ENCODE data around the gene REG3G.
"Not testable (repeated sequence)": the region's sequence is repeated elsewhere in the genome, so short reads cannot be mapped to it uniquely, and the experiment has no call there.

The REG3G gene

GRCh38 chr2:79039944-79040343 is 14.4 kb downstream of the REG3G start:
- ATAC-seq, result no peak
- TF ChIP-seq TSHZ2 (CRISPR knock-in tag; IDR thresholded peaks at IDR 0.05) (no peak), ZNF565 (CRISPR knock-in tag; conservative IDR thresholded peaks at IDR 0.05; ENCODE audit: low read depth) (no peak)

GRCh38 chr2:79041032-79041448 is 15.5 kb downstream of the REG3G start:
- no peak for ATAC-seq
- TF ChIP-seq, protein P1, sequence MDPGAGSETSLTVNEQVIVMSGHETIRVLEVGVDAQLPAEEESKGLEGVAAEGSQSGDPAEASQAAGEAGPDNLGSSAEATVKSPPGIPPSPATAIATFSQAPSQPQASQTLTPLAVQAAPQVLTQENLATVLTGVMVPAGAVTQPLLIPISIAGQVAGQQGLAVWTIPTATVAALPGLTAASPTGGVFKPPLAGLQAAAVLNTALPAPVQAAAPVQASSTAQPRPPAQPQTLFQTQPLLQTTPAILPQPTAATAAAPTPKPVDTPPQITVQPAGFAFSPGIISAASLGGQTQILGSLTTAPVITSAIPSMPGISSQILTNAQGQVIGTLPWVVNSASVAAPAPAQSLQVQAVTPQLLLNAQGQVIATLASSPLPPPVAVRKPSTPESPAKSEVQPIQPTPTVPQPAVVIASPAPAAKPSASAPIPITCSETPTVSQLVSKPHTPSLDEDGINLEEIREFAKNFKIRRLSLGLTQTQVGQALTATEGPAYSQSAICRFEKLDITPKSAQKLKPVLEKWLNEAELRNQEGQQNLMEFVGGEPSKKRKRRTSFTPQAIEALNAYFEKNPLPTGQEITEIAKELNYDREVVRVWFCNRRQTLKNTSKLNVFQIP (CRISPR knock-in tag; IDR thresholded peaks at IDR 0.05; ENCODE audit: borderline replicate concordance, low read depth), result no peak
- TF ChIP-seq ZFP30 (CRISPR knock-in tag; IDR thresholded peaks at IDR 0.05) (no peak), TOX (CRISPR knock-in tag; IDR thresholded peaks at IDR 0.05; ENCODE audit: borderline replicate concordance) (no peak), ZC3H10 (CRISPR knock-in tag; IDR thresholded peaks at IDR 0.05) (no peak), TCF4 (CRISPR knock-in tag; IDR thresholded peaks at IDR 0.05; ENCODE audit: borderline replicate concordance) (no peak), PPARA (CRISPR knock-in tag; IDR thresholded peaks at IDR 0.05; ENCODE audit: borderline replicate concordance) (no peak), ISL1 (CRISPR knock-in tag; IDR thresholded peaks at IDR 0.05) (no peak), ZNF8 (CRISPR knock-in tag; IDR thresholded peaks at IDR 0.05) (no peak), TSHZ2 (CRISPR knock-in tag; IDR thresholded peaks at IDR 0.05) (no peak), ZFP3 (CRISPR knock-in tag; IDR thresholded peaks at IDR 0.05) (no peak), ZNF565 (CRISPR knock-in tag; conservative IDR thresholded peaks at IDR 0.05; ENCODE audit: low read depth) (no peak), CSDC2 (CRISPR knock-in tag; IDR thresholded peaks at IDR 0.05) (no peak), GLIS3 (CRISPR knock-in tag; IDR thresholded peaks at IDR 0.05) (no peak)

DNA sequence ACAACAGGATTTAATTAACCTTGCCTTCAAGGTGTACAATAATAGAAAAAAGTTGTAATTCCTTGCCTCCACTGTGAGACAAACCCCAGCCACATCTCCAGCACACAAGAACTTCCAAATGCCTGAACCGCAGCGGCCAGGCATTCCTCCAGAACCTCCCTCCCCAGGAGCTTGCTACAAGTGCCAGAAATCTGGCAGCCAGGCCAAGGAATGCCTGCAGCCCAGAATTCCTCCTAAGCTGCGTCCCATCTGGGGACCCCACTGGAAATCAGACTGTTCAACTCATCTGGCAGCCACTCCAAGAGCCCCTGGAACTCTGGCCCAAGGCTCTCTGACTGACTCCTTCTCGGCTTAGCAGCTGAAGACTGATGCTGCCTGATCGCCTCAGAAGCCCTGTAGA is 28.0 kb downstream of the REG3G start:
- not testable (repeated sequence) for ATAC-seq

DNA sequence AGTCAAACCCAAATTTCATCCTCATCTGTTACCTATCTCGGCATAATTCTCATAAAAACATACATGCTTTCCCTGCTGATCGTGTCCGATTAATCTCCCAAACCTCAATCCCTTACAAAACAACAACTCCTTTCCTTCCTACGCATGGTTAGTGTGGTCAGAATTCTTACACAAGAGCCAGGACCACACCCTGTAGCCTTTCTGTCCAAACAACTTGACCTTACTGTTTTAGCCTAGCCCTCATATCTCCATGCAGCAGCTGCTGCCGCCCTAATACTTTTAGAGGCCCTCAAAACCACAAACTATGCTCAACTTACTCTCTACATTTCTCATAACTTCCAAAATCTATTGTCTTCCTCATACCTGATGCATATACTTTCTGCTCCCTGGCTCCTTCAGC is 29.3 kb downstream of the REG3G start:
- ATAC-seq, result not testable (repeated sequence)

- no peak for ATAC-seq
- no peak for TF ChIP-seq PPARA (CRISPR knock-in tag; IDR thresholded peaks at IDR 0.05; ENCODE audit: borderline replicate concordance)
- no peak for TF ChIP-seq ZC3H10 (CRISPR knock-in tag; IDR thresholded peaks at IDR 0.05)
- no peak for TF ChIP-seq ZFP30 (CRISPR knock-in tag; IDR thresholded peaks at IDR 0.05)
- no peak for TF ChIP-seq ZNF565 (CRISPR knock-in tag; conservative IDR thresholded peaks at IDR 0.05; ENCODE audit: low read depth)
- TF ChIP-seq, protein P2, sequence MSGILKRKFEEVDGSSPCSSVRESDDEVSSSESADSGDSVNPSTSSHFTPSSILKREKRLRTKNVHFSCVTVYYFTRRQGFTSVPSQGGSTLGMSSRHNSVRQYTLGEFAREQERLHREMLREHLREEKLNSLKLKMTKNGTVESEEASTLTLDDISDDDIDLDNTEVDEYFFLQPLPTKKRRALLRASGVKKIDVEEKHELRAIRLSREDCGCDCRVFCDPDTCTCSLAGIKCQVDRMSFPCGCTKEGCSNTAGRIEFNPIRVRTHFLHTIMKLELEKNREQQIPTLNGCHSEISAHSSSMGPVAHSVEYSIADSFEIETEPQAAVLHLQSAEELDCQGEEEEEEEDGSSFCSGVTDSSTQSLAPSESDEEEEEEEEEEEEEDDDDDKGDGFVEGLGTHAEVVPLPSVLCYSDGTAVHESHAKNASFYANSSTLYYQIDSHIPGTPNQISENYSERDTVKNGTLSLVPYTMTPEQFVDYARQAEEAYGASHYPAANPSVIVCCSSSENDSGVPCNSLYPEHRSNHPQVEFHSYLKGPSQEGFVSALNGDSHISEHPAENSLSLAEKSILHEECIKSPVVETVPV (CRISPR knock-in tag; IDR thresholded peaks at IDR 0.05), result no peak
- TF ChIP-seq ZFP3 (CRISPR knock-in tag; IDR thresholded peaks at IDR 0.05), result no peak
- no peak for TF ChIP-seq TSHZ2 (CRISPR knock-in tag; IDR thresholded peaks at IDR 0.05)
- no peak for TF ChIP-seq ESRRG (CRISPR knock-in tag; IDR thresholded peaks at IDR 0.05)
- TF ChIP-seq CSDC2 (CRISPR knock-in tag; IDR thresholded peaks at IDR 0.05), result no peak
- no peak for TF ChIP-seq GLIS3 (CRISPR knock-in tag; IDR thresholded peaks at IDR 0.05)
- TF ChIP-seq, protein P1 (CRISPR knock-in tag; IDR thresholded peaks at IDR 0.05; ENCODE audit: borderline replicate concordance, low read depth), result no peak
- TF ChIP-seq PATZ1 (CRISPR knock-in tag; IDR thresholded peaks at IDR 0.05; ENCODE audit: borderline replicate concordance), result no peak
- TF ChIP-seq TCF4 (CRISPR knock-in tag; IDR thresholded peaks at IDR 0.05; ENCODE audit: borderline replicate concordance), result no peak
- no peak for TF ChIP-seq ARNTL (CRISPR knock-in tag; IDR thresholded peaks at IDR 0.05; ENCODE audit: borderline replicate concordance, low read depth)
Measured at GRCh38 chr2:79065201-79065600, 39.7 kb downstream of the REG3G start.
